Tibial artery (tissue), 4 donors: ENCODE data around the gene ARFIP2.

ENCODE experiments used
- DNase-seq, 2 donors: peaks; one replicate each; pipeline ENCODE4 v3.0.0-alpha.2; 2019
- H3K27ac ChIP-seq, 2 donors: fragments of 200-600 bp; sonication (generic) in 1 of 2; 1 replicate in 1 of 2; 2 replicates in 1 of 2; pipeline ENCODE4 v1.5.1; 2018 to 2019; ENCODE audit warnings: mild to moderate bottlenecking in 1 of 2
- H3K27me3 ChIP-seq, 2 donors: fragments of 200-600 bp; sonication (generic) in 1 of 2; one replicate each; pipeline versions ENCODE4 v1.5.1 to v1.6.0; 2016 to 2019
- H3K36me3 ChIP-seq, 3 donors: fragments of 200-600 bp; sonication (generic) in 2 of 3; one replicate each; pipeline ENCODE4 v1.5.1; 2016 to 2019; ENCODE audit warnings: mild to moderate bottlenecking in 2 of 3
- H3K4me1 ChIP-seq, 4 donors: fragments of 200-600 bp; sonication (generic) in 2 of 4; 1 replicate in 3 of 4; 2 replicates in 1 of 4; pipeline ENCODE4 v1.5.1; 2016 to 2019
- H3K4me3 ChIP-seq, 2 donors: fragments of 200-600 bp; sonication (generic) in 1 of 2; 1 replicate in 1 of 2; 2 replicates in 1 of 2; pipeline ENCODE4 v1.5.1; 2018 to 2019; ENCODE audit warnings: mild to moderate bottlenecking in 2 of 2
- H3K9me3 ChIP-seq, 3 donors: fragments of 200-600 bp; sonication (generic) in 1 of 3; one replicate each; pipeline ENCODE4 v1.5.1; 2016 to 2019
- CTCF ChIP-seq, 2 experiments: fragments of 200-600 bp in 1 of 2; fragments of 450-650 bp in 1 of 2; IDR thresholded peaks; one replicate each; pipeline ENCODE4 v1.5.1; 2017 to 2019; ENCODE audit warnings: antibody characterized with exemption in 2 of 2, mild to moderate bottlenecking in 1 of 2, moderate library complexity in 1 of 2
- intact Hi-C: fragments of 100-400 bp; cut with DNase I; formaldehyde crosslinking; loops from one replicate; pipeline ENCODE4 v1.15.0; 2023; ENCODE audit warnings: low total_unique reads

The ARFIP2 gene

GRCh38 chr11:6431861-6432260 is 49.3 kb downstream of the ARFIP2 start:
- intact Hi-C loops: loop anchor here (2.0 kb wide), 1 partner anchor 57 kb away; no protein-coding TSS in a partner anchor
- no peak for DNase-seq
- Histone ChIP-seq H3K27me3 (no peaks in the 10 kb centered on the region), H3K9me3 (no peaks in the 10 kb centered on the region), H3K4me1 (peaks cover 0 to 5% (median 0%) of the 10 kb centered on the region in 4 donors), H3K36me3 (no peaks in the 10 kb centered on the region), H3K4me3 (no peak overlapping the region), H3K27ac (no peak overlapping the region)
- TF ChIP-seq CTCF (IDR thresholded peaks at IDR 0.05): no peak

- Histone ChIP-seq H3K27me3 (no peaks in the 10 kb centered on the region), H3K4me3 (no peak overlapping the region), H3K36me3 (no peaks in the 10 kb centered on the region), H3K4me1 (peaks cover 0 to 5% (median 0%) of the 10 kb centered on the region in 4 donors), H3K27ac (no peak overlapping the region), H3K9me3 (no peaks in the 10 kb centered on the region)
- intact Hi-C loops: no loop called here
- no peak for TF ChIP-seq CTCF (IDR thresholded peaks at IDR 0.05)
- no peak for DNase-seq
Measured at GRCh38 chr11:6427516-6427915, 53.6 kb downstream of the ARFIP2 start.
